DMS53 treated with DMSO at 0.1 percent for 48 hours (cell line): ENCODE data around the gene CFAP20DC.
"Not testable (repeated sequence)": the region's sequence is repeated elsewhere in the genome, so short reads cannot be mapped to it uniquely, and the experiment has no call there.

Experiments used
- DNase-seq: peaks from one replicate; lab custom pipeline; 2025; ENCODE audit not compliant: unreplicated experiment; lab: John Stamatoyannopoulos, UW

The CFAP20DC gene

DNA sequence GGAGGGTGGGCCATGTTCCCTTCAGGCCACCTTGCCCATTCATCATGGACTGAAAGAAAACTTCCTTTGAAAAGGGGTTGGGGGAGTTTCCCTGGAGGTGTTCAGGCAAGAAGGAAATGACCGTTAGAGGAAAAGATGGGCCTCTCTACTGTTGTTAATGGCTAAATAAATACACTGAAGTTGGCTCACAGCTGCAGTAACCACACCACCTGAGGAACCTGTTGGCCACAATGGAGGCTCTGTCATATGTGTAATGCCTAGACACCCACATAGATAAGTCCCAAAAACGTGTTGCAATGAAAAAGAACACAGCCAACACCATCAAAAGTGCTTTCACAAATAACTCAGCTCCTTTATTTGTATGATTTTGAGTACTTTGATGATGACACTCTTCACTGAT, 345.1 kb downstream of the CFAP20DC start:
- peak; percentile 5 for DNase-seq

- not testable (repeated sequence) for DNase-seq
Measured at GRCh38 chr3:58704304-58704703, 345.5 kb downstream of the CFAP20DC start.

DNA sequence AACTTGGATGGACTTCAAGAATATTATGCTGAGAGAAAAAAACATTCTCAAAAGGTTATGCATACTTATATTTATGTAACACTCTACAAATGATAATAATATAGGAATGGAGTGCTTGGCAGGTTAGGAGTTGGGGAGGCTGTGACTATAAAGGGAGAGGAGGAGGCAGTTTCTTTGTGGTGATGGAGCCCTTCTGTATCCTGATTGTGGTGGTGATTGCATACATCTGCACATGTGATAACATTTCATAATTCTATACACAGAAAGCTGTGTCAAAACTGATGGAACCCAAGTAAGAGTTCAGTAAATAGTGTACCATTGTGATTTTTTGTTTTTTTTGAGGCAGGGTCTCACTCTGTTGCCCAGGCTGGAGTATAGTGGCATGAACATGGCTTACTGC, 351.6 kb downstream of the CFAP20DC start:
- DNase-seq, result no peak

DNA sequence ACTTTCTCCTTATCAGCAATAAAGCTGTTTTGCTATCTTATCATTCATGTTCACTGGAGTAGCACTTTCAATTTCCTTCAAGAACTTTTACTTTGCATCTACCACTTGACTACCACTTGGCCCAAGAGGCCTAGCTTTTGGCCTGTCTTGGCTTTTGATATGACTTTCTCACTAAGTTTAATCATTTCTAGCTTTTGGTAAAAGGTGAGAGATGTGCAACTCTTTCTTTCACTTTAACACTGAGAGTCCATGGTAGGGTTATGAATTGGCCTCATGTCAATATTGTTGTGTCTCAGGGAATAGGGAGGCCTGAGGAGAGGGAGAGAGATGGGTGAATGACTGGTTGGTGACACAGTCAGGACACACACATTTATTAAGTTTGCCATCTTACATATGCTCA, 352.3 kb downstream of the CFAP20DC start:
- no peak for DNase-seq

GRCh38 chr3:58696813-58697212, 353.0 kb downstream of the CFAP20DC start:
- not testable (repeated sequence) for DNase-seq

DNA sequence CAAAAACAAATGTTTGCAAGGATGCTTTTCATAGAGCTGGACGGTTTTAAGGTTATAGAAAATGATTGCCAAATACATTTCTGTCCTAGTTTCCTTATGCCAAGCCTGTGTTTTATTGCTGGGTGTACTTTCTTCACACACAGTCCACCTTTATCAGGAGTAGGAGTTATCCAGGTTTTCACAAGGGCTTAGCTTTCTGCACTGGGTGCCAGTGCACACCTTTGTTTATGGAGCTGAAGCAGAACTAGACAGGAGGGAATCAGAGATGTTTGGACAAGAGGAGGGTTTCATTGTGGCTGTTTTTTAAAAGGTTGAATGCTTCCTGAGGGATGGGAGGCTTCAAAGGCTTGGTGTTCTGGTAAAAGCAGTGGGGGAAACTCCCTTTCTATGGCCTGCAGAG, 353.7 kb downstream of the CFAP20DC start:
- DNase-seq, result no peak

GRCh38 chr3:58695284-58695683, 354.5 kb downstream of the CFAP20DC start:
- DNase-seq, result not testable (repeated sequence)

GRCh38 chr3:58693940-58694850, 355.6 kb downstream of the CFAP20DC start:
- no peak for DNase-seq

- no peak for DNase-seq
Measured at GRCh38 chr3:58692484-58692883, 357.3 kb downstream of the CFAP20DC start.
